Caki2 (cell line): ENCODE measurements around the gene TSACC. TPM values are rescaled to one million over a fixed set of nuclear protein-coding genes. Genes with fewer than 3 reads are reported as not detected.
"Not testable (repeated sequence)": the region's sequence is repeated elsewhere in the genome, so short reads cannot be mapped to it uniquely, and the experiment has no call there.

ENCODE experiments used
- DNase-seq: peaks from one replicate; pipeline ENCODE4 v3.0.0-alpha.2; 2015; ENCODE audit warnings: low read depth
- in situ Hi-C: cut with HindIII; loops from 2 replicates; pipeline ENCODE4 v1.10.0; 2016; ENCODE audit warnings: low sequenced_read_pairs, low pct_unique_long_range_greater_than_20kb, mixed read lengths
- total RNA-seq: library from RNA; depleted of rRNA; stranded (reverse); fragments of >200 nt; shearing (Covaris generic); gene quantifications from 2 replicates; pipeline ENCODE4 v1.2.3, GENCODE V29; 2014; ENCODE audit warnings: low replicate concordance

TSACC gene
- total RNA-seq, 1 experiment from 2014 or later, result 14.3 TPM

GRCh38 chr1:156368889-156369684 is 30.8 kb downstream of the TSACC start, which contains the start of gene RHBG:
Gene RHBG, plus strand, starts transcription at chr1:156369211. Its CDS starts 39 bp downstream, at chr1:156369250.
- DNase-seq, result no peak
- in situ Hi-C loops, result no loop called here

- in situ Hi-C loops, DNase-seq: not testable (repeated sequence)
Observed at GRCh38 chr1:156369685-156370286, 31.5 kb downstream of the TSACC start.

GRCh38 chr1:156371553-156372264 is 33.4 kb downstream of the TSACC start:
- in situ Hi-C loops, result no loop called here
- no peak for DNase-seq

GRCh38 chr1:156372265-156372586 is 33.9 kb downstream of the TSACC start:
- no peak for DNase-seq
- in situ Hi-C loops, result no loop called here

GRCh38 chr1:156372876-156373275 is 34.5 kb downstream of the TSACC start:
- no peak for DNase-seq
- in situ Hi-C loops, result no loop called here

GRCh38 chr1:156373546-156373945 is 35.2 kb downstream of the TSACC start:
- DNase-seq, result no peak
- in situ Hi-C loops, result no loop called here

GRCh38 chr1:156376146-156376545 is 37.8 kb downstream of the TSACC start:
- DNase-seq, result no peak
- in situ Hi-C loops, result no loop called here

GRCh38 chr1:156376958-156377919 is 38.9 kb downstream of the TSACC start:
- in situ Hi-C loops, result no loop called here
- no peak for DNase-seq

GRCh38 chr1:156378557-156378956 is 40.2 kb downstream of the TSACC start:
- DNase-seq, result no peak
- in situ Hi-C loops, result no loop called here

- no peak for DNase-seq
- in situ Hi-C loops, result no loop called here
Observed at GRCh38 chr1:156379420-156380165, 41.3 kb downstream of the TSACC start.

- in situ Hi-C loops, result no loop called here
- no peak for DNase-seq
Observed at GRCh38 chr1:156382561-156382960, 44.2 kb downstream of the TSACC start.

GRCh38 chr1:156383023-156383422 is 44.7 kb downstream of the TSACC start:
- in situ Hi-C loops, result no loop called here
- DNase-seq, result peak; percentile 27

- no peak for DNase-seq
- in situ Hi-C loops, result no loop called here
Observed at GRCh38 chr1:156384007-156384406, 45.7 kb downstream of the TSACC start.

GRCh38 chr1:156384658-156385057 is 46.3 kb downstream of the TSACC start:
- DNase-seq, result no peak
- in situ Hi-C loops, result no loop called here

- DNase-seq, result peak; percentile 45
- in situ Hi-C loops, result no loop called here
Observed at GRCh38 chr1:156385534-156386031, 47.3 kb downstream of the TSACC start.

GRCh38 chr1:156386134-156386901 is 48.0 kb downstream of the TSACC start:
- DNase-seq, result no peak
- in situ Hi-C loops, result no loop called here
